PC-3 (cell line): Measurements from ENCODE around the gene LMO4.

ENCODE experiments used
- EZH2 ChIP-seq: fragments of 300-600 bp; sonication (generic); IDR thresholded peaks from one replicate; pipeline ENCODE4 v1.6.1; 2017; ENCODE audit warnings: antibody characterized with exemption, mild to moderate bottlenecking, low read length; ENCODE audit not compliant: unreplicated experiment
- EZH2phosphoT487 ChIP-seq: fragments of 300-600 bp; sonication (generic); IDR thresholded peaks from 2 replicates; pipeline ENCODE4 v1.6.1; 2018; ENCODE audit warnings: mild to moderate bottlenecking, antibody characterized with exemption, low read length, borderline replicate concordance
- TF ChIP-seq, protein P1 (sequence below): fragments of 300-600 bp; sonication (generic); conservative IDR thresholded peaks from 2 replicates; pipeline ENCODE4 v1.5.1; 2017; ENCODE audit warnings: antibody characterized with exemption, low read depth, mild to moderate bottlenecking, low read length

DNA sequence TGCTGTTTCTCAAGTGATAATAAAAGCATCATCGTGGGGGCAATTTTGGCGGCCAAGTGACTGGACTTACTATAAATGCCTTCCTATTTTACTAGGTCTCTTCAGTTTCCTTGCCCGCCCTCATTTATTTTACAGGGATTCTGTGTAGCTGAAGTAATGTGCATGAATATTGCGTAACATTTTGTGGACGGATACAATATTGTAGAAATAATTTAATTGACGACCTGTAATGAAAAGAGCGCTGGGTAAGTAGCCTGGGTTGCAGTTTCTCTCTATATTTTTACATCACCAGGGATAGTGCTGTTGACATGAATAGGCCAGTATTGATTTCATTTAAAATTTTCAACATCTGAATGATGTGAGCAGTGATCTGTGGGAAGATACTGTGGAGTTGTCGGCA lies 28.1 kb upstream of the LMO4 start:
- TF ChIP-seq, protein P1, sequence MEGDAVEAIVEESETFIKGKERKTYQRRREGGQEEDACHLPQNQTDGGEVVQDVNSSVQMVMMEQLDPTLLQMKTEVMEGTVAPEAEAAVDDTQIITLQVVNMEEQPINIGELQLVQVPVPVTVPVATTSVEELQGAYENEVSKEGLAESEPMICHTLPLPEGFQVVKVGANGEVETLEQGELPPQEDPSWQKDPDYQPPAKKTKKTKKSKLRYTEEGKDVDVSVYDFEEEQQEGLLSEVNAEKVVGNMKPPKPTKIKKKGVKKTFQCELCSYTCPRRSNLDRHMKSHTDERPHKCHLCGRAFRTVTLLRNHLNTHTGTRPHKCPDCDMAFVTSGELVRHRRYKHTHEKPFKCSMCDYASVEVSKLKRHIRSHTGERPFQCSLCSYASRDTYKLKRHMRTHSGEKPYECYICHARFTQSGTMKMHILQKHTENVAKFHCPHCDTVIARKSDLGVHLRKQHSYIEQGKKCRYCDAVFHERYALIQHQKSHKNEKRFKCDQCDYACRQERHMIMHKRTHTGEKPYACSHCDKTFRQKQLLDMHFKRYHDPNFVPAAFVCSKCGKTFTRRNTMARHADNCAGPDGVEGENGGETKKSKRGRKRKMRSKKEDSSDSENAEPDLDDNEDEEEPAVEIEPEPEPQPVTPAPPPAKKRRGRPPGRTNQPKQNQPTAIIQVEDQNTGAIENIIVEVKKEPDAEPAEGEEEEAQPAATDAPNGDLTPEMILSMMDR, result no peak
- TF ChIP-seq EZH2, result no peak
- TF ChIP-seq EZH2phosphoT487, result no peak
